Heart right ventricle (tissue), 16 donors: ENCODE measurements around the gene MYOZ2. TPM values are rescaled to one million over a fixed set of nuclear protein-coding genes. Genes with fewer than 3 reads are reported as not detected.

Experiments used
- ATAC-seq, 8 donors: fragments of 200-7000 bp; cut with Tn5 transposase; one replicate each; pipeline ENCODE4 v1.9.1; 2020; ENCODE audit warnings: mild to moderate bottlenecking in 8 of 8, moderate library complexity in 8 of 8, moderate number of reproducible peaks in 1 of 8
- DNase-seq, 2 donors: peaks; one replicate each; pipeline ENCODE4 v3.0.0-alpha.2; 2020
- H3K27ac ChIP-seq, 10 donors: fragments of 200-600 bp; sonication (generic) in 2 of 10; one replicate each; pipeline versions ENCODE4 v1.5.0 to v1.8.0; 2020 to 2022; ENCODE audit warnings: mild to moderate bottlenecking in 3 of 10
- H3K27me3 ChIP-seq, 7 donors: fragments of 200-600 bp; one replicate each; pipeline ENCODE4 v1.8.0; 2021 to 2022; ENCODE audit warnings: mild to moderate bottlenecking in 2 of 7
- H3K36me3 ChIP-seq, 9 donors: fragments of 200-600 bp; sonication (generic) in 1 of 9; one replicate each; pipeline versions ENCODE4 v1.5.0 to v1.8.0; 2020 to 2022; ENCODE audit warnings: mild to moderate bottlenecking in 2 of 9
- H3K4me1 ChIP-seq, 9 donors: fragments of 200-600 bp; sonication (generic) in 1 of 9; one replicate each; pipeline versions ENCODE4 v1.5.0 to v1.8.0; 2020 to 2022; ENCODE audit warnings: mild to moderate bottlenecking in 4 of 9
- H3K4me3 ChIP-seq, 10 donors: fragments of 200-600 bp; sonication (generic) in 2 of 10; one replicate each; pipeline versions ENCODE4 v1.5.0 to v1.8.0; 2020 to 2022; ENCODE audit warnings: mild to moderate bottlenecking in 7 of 10, moderate library complexity in 2 of 10
- H3K9me3 ChIP-seq, 11 donors: fragments of 200-600 bp in 10 of 11; sonication (generic) in 2 of 11; one replicate each; pipeline versions ENCODE4 v1.5.0 to v1.8.0; 2013 to 2022; ENCODE audit warnings: mild to moderate bottlenecking in 2 of 11, control low read depth in 1 of 11, moderate library complexity in 1 of 11
- WGBS, 2 donors: extraction: QIAGEN DNeasy Blood & Tissue Kit; methylation state at CpG; one replicate each; pipeline ENCODE4 v1.1.7; 2013; ENCODE audit warnings: inconsistent platforms in 1 of 2; 5-methylcytosine and 5-hydroxymethylcytosine counted together
- intact Hi-C, 10 donors: fragments of 100-400 bp; cut with DNase I; formaldehyde crosslinking; loops; one replicate each; pipeline versions ENCODE4 v1.11.1 to v1.14.2; 2022
- polyA plus RNA-seq, 2 donors: library from polyadenylated mRNA; stranded (reverse); fragments of 200-250 nt; gene quantifications; one replicate each; pipeline ENCODE4 v1.2.3, GENCODE V29; 2013
- total RNA-seq, 10 donors: library from RNA; stranded (reverse); fragmentation: NEBNext Ultra II Directional in 3 of 10; extraction: Animal tissue kit (Norgen Biotek cat#: 25700) in 3 of 10; gene quantifications; one replicate each; pipeline versions ENCODE4 v1.2.1 to v1.2.4, GENCODE V29; 2021 to 2023
- TF ChIP-seq, protein P1 (sequence below), 9 donors: fragments of 200-600 bp; sonication (generic) in 2 of 9; IDR thresholded peaks; one replicate each; pipeline versions ENCODE4 v1.5.0 to v1.8.0; 2021 to 2022; ENCODE audit warnings: antibody characterized with exemption in 9 of 9, mild to moderate bottlenecking in 5 of 9, moderate library complexity in 1 of 9
- donor health status: Arrhythmogenic right ventricular cardiomyopathy.
- donor health status: ischemic (EF 13 %, LVEDD 7.1; RV severe dilation, severe dysfunction).
- donor health status: healthy with polysubstance abuse.
- donor health status: DM: no; HTN: yes; CAD: no.
- donor health status: DM: no; HTN: no; CAD: no.
- donor health status: ischemic (EF 25% LVEDD 6.9; RV normal size, moderate dysfunction).
- donor health status: ischemic (EF 25% LVEDD 5.7; RV mildly dilated, moderate dysfunction).
- donor health status: healthy.
- donor health status: DM: yes; HTN: yes; CAD: no.
- donor health status: Ischemic cardiomyopathy.
- donor health status: ischemic (EF 35%, LVEDD 5.7; RV mildly dilated, moderate dysfunction).
- donor health status: nonischemic (EF 11% LVEDD 7.7; RV severe dilation, severe dysfunction).
- donor health status: DM: yes; HTN: yes; CAD: no.
- donor health status: PGD.
- donor health status: ischemic (EF 29% LVEDD 5.4; RV normal size, mild dysfunction).
- donor health status: nonischemic (EF 23%, LVEDD 6.1; RV moderate dilation, normal function).

Gene MYOZ2
- total and polyA plus RNA-seq, 12 donors: 231 to 1,008 (median 867) TPM

GRCh38 chr4:119116925-119117900, 18.4 kb upstream of the MYOZ2 start:
- WGBS, 2 donors: 53 to 63% methylated on average over 3 of the region's 3 CpGs
- Histone ChIP-seq H3K4me3 (no peak overlapping the region), H3K27me3 (no peaks in the 10 kb centered on the region), H3K4me1 (peaks cover 3 to 32% (median 19%) of the 10 kb centered on the region in 9 donors), H3K36me3 (peaks cover 0 to 14% (median 0%) of the 10 kb centered on the region in 9 donors), H3K9me3 (no peaks in the 10 kb centered on the region), H3K27ac (peak overlapping the region in 6 of 10 donors; percentile 2 to 57 (median 45))
- TF ChIP-seq, protein P1, sequence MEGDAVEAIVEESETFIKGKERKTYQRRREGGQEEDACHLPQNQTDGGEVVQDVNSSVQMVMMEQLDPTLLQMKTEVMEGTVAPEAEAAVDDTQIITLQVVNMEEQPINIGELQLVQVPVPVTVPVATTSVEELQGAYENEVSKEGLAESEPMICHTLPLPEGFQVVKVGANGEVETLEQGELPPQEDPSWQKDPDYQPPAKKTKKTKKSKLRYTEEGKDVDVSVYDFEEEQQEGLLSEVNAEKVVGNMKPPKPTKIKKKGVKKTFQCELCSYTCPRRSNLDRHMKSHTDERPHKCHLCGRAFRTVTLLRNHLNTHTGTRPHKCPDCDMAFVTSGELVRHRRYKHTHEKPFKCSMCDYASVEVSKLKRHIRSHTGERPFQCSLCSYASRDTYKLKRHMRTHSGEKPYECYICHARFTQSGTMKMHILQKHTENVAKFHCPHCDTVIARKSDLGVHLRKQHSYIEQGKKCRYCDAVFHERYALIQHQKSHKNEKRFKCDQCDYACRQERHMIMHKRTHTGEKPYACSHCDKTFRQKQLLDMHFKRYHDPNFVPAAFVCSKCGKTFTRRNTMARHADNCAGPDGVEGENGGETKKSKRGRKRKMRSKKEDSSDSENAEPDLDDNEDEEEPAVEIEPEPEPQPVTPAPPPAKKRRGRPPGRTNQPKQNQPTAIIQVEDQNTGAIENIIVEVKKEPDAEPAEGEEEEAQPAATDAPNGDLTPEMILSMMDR (IDR thresholded peaks at IDR 0.05): no peak
- ATAC-seq (peak in 5 of 8 donors; percentile 30 to 57 (median 46)), DNase-seq (no peak)
- intact Hi-C loops: no loop called here

- Histone ChIP-seq H3K27me3 (no peaks in the 10 kb centered on the region), H3K36me3 (peaks cover 0 to 14% (median 0%) of the 10 kb centered on the region in 9 donors), H3K27ac (peak overlapping the region in 2 of 10 donors; percentile 9 to 11), H3K4me3 (no peak overlapping the region), H3K9me3 (no peaks in the 10 kb centered on the region), H3K4me1 (peaks cover under 1 to 20% (median 14%) of the 10 kb centered on the region in 9 donors)
- ATAC-seq (peak in 3 of 8 donors; percentile 53 to 75 (median 64)), DNase-seq (no peak)
- WGBS, 2 donors: 71 to 78% methylated on average over 2 of the region's 2 CpGs
- intact Hi-C loops: no loop called here
- TF ChIP-seq, protein P1 (IDR thresholded peaks at IDR 0.05): no peak
Observed at GRCh38 chr4:119118397-119118796, 17.2 kb upstream of the MYOZ2 start.

- H3K4me1 ChIP-seq: peaks cover 0 to 30% (median 12%) of the 10 kb centered on the region in 9 donors
- H3K4me3 ChIP-seq: no peak overlapping the region
- TF ChIP-seq, protein P1 (IDR thresholded peaks at IDR 0.05): no peak
- intact Hi-C loops: no loop called here
- no peak for DNase-seq
- no peak for ATAC-seq
- peaks cover 0 to 11% (median 0%) of the 10 kb centered on the region in 9 donors for H3K36me3 ChIP-seq
- no peaks in the 10 kb centered on the region for H3K9me3 ChIP-seq
- H3K27me3 ChIP-seq: no peaks in the 10 kb centered on the region
- H3K27ac ChIP-seq: peak overlapping the region in 7 of 10 donors; percentile 0 to 93 (median 57)
Observed at GRCh38 chr4:119124352-119124751, 11.3 kb upstream of the MYOZ2 start.

- intact Hi-C loops: loop anchor here in 1 of 10 donors (5.0 kb wide), 1 partner anchor 79 kb away; no protein-coding TSS in a partner anchor
- Histone ChIP-seq H3K27ac (peak overlapping the region in 9 of 10 donors; percentile 19 to 93 (median 81)), H3K36me3 (peaks cover 0 to 6% (median 0%) of the 10 kb centered on the region in 9 donors), H3K4me3 (peak overlapping the region in 2 of 10 donors; percentile 5 to 45), H3K4me1 (peaks cover 0 to 46% (median 14%) of the 10 kb centered on the region in 9 donors), H3K27me3 (no peaks in the 10 kb centered on the region), H3K9me3 (no peaks in the 10 kb centered on the region)
- no peak for ATAC-seq
- TF ChIP-seq, protein P1 (IDR thresholded peaks at IDR 0.05): no peak
- no peak for DNase-seq
Observed at GRCh38 chr4:119125931-119126330, 9.7 kb upstream of the MYOZ2 start.
